NB4 (cell line): Measurements from ENCODE around the gene SCAF4.

Experiments
- CTCF ChIP-seq: IDR thresholded peaks from one replicate; pipeline ENCODE4 v1.5.1; 2012; ENCODE audit warnings: low read depth, low read length
- MAX ChIP-seq: IDR thresholded peaks from 2 replicates; pipeline ENCODE4 v1.6.1; 2011; ENCODE audit warnings: low read depth, low read length
- MYC ChIP-seq: IDR thresholded peaks from 2 replicates; pipeline ENCODE4 v1.6.1; 2011; ENCODE audit warnings: low read depth, low read length
- POLR2A ChIP-seq: IDR thresholded peaks from 2 replicates; pipeline ENCODE4 v1.6.1; 2011; ENCODE audit warnings: mild to moderate bottlenecking; ENCODE audit not compliant: insufficient read length; ENCODE audit errors: extremely low read depth

GRCh38 chr21:31744182-31744800, 12.4 kb upstream of the SCAF4 start:
- TF ChIP-seq CTCF (no peak), POLR2A (no peak), MYC (no peak), MAX (no peak)
